ENCODE data around the gene NEMP1. TPM values are rescaled to one million over a fixed set of nuclear protein-coding genes. Genes with fewer than 3 reads are reported as not detected.

NEMP1 gene
- total and polyA plus RNA-seq, 2 of the 13 experiments (the other 11 are each of a cell fraction or from before 2014, with no cell fraction given): 11.4 to 12.9 TPM

DNA sequence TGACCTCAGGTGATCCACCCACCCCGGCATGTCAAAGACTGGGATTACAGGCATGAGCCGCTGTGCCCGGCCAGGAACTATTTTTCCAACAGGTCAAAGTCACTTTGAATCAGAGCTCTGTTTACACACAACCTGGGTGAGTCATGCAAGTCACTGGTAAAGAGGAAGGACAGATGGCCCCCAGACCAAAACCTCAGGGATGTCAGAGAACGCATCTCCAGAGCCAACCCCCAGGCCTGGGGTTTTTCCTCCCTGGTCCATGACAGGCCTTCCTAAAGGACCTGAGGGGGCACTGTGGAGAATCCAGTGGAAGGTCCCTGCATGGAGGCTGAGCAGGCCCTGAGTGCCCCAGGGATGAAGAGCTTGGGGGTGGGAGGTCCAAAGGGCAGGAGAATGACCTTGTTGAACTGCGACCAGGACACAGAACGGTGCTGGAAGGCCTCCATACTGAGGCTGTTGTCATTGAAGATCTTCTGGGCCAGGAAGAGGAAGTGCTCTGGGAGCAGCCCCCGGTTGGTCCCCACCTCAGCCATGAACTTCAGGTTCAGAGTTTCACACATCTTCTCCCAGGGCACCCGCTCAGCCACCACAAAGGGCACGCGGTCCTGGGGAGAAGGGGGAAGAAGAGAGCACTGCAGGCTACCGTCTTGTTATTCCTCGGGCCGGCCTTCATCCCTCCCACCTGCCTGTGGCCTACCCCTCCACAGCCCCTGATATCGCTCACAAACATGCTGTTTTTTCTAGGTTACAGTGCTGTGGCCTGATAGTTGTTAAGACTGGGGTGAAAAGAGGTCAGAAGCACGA lies 23.5 kb upstream of the NEMP1 start (continued):
- TF ChIP-seq, protein P1, sequence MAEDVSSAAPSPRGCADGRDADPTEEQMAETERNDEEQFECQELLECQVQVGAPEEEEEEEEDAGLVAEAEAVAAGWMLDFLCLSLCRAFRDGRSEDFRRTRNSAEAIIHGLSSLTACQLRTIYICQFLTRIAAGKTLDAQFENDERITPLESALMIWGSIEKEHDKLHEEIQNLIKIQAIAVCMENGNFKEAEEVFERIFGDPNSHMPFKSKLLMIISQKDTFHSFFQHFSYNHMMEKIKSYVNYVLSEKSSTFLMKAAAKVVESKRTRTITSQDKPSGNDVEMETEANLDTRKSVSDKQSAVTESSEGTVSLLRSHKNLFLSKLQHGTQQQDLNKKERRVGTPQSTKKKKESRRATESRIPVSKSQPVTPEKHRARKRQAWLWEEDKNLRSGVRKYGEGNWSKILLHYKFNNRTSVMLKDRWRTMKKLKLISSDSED (CRISPR knock-in tag; IDR thresholded peaks at IDR 0.05): no peak
- TF ChIP-seq, protein P2, sequence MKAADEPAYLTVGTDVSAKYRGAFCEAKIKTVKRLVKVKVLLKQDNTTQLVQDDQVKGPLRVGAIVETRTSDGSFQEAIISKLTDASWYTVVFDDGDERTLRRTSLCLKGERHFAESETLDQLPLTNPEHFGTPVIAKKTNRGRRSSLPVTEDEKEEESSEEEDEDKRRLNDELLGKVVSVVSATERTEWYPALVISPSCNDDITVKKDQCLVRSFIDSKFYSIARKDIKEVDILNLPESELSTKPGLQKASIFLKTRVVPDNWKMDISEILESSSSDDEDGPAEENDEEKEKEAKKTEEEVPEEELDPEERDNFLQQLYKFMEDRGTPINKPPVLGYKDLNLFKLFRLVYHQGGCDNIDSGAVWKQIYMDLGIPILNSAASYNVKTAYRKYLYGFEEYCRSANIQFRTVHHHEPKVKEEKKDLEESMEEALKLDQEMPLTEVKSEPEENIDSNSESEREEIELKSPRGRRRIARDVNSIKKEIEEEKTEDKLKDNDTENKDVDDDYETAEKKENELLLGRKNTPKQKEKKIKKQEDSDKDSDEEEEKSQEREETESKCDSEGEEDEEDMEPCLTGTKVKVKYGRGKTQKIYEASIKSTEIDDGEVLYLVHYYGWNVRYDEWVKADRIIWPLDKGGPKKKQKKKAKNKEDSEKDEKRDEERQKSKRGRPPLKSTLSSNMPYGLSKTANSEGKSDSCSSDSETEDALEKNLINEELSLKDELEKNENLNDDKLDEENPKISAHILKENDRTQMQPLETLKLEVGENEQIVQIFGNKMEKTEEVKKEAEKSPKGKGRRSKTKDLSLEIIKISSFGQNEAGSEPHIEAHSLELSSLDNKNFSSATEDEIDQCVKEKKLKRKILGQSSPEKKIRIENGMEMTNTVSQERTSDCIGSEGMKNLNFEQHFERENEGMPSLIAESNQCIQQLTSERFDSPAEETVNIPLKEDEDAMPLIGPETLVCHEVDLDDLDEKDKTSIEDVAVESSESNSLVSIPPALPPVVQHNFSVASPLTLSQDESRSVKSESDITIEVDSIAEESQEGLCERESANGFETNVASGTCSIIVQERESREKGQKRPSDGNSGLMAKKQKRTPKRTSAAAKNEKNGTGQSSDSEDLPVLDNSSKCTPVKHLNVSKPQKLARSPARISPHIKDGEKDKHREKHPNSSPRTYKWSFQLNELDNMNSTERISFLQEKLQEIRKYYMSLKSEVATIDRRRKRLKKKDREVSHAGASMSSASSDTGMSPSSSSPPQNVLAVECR (CRISPR knock-in tag; IDR thresholded peaks at IDR 0.05; ENCODE audit: borderline replicate concordance): peak; percentile 85; the same call in 1 of the 2 replicates
- no peak; the same call in 1 of the 2 replicates for TF ChIP-seq ZNF598 (CRISPR knock-in tag; IDR thresholded peaks at IDR 0.05; ENCODE audit: borderline replicate concordance)
- TF ChIP-seq, protein P3, sequence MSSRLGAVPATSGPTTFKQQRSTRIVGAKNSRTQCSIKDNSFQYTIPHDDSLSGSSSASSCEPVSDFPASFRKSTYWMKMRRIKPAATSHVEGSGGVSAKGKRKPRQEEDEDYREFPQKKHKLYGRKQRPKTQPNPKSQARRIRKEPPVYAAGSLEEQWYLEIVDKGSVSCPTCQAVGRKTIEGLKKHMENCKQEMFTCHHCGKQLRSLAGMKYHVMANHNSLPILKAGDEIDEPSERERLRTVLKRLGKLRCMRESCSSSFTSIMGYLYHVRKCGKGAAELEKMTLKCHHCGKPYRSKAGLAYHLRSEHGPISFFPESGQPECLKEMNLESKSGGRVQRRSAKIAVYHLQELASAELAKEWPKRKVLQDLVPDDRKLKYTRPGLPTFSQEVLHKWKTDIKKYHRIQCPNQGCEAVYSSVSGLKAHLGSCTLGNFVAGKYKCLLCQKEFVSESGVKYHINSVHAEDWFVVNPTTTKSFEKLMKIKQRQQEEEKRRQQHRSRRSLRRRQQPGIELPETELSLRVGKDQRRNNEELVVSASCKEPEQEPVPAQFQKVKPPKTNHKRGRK (CRISPR knock-in tag; IDR thresholded peaks at IDR 0.05): no peak
- TF ChIP-seq, protein P4, sequence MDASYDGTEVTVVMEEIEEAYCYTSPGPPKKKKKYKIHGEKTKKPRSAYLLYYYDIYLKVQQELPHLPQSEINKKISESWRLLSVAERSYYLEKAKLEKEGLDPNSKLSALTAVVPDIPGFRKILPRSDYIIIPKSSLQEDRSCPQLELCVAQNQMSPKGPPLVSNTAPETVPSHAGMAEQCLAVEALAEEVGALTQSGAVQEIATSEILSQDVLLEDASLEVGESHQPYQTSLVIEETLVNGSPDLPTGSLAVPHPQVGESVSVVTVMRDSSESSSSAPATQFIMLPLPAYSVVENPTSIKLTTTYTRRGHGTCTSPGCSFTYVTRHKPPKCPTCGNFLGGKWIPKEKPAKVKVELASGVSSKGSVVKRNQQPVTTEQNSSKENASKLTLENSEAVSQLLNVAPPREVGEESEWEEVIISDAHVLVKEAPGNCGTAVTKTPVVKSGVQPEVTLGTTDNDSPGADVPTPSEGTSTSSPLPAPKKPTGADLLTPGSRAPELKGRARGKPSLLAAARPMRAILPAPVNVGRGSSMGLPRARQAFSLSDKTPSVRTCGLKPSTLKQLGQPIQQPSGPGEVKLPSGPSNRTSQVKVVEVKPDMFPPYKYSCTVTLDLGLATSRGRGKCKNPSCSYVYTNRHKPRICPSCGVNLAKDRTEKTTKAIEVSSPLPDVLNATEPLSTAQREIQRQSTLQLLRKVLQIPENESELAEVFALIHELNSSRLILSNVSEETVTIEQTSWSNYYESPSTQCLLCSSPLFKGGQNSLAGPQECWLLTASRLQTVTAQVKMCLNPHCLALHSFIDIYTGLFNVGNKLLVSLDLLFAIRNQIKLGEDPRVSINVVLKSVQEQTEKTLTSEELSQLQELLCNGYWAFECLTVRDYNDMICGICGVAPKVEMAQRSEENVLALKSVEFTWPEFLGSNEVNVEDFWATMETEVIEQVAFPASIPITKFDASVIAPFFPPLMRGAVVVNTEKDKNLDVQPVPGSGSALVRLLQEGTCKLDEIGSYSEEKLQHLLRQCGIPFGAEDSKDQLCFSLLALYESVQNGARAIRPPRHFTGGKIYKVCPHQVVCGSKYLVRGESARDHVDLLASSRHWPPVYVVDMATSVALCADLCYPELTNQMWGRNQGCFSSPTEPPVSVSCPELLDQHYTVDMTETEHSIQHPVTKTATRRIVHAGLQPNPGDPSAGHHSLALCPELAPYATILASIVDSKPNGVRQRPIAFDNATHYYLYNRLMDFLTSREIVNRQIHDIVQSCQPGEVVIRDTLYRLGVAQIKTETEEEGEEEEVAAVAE (CRISPR knock-in tag; IDR thresholded peaks at IDR 0.05; ENCODE audit: borderline replicate concordance): no peak
- TF ChIP-seq, protein P5, sequence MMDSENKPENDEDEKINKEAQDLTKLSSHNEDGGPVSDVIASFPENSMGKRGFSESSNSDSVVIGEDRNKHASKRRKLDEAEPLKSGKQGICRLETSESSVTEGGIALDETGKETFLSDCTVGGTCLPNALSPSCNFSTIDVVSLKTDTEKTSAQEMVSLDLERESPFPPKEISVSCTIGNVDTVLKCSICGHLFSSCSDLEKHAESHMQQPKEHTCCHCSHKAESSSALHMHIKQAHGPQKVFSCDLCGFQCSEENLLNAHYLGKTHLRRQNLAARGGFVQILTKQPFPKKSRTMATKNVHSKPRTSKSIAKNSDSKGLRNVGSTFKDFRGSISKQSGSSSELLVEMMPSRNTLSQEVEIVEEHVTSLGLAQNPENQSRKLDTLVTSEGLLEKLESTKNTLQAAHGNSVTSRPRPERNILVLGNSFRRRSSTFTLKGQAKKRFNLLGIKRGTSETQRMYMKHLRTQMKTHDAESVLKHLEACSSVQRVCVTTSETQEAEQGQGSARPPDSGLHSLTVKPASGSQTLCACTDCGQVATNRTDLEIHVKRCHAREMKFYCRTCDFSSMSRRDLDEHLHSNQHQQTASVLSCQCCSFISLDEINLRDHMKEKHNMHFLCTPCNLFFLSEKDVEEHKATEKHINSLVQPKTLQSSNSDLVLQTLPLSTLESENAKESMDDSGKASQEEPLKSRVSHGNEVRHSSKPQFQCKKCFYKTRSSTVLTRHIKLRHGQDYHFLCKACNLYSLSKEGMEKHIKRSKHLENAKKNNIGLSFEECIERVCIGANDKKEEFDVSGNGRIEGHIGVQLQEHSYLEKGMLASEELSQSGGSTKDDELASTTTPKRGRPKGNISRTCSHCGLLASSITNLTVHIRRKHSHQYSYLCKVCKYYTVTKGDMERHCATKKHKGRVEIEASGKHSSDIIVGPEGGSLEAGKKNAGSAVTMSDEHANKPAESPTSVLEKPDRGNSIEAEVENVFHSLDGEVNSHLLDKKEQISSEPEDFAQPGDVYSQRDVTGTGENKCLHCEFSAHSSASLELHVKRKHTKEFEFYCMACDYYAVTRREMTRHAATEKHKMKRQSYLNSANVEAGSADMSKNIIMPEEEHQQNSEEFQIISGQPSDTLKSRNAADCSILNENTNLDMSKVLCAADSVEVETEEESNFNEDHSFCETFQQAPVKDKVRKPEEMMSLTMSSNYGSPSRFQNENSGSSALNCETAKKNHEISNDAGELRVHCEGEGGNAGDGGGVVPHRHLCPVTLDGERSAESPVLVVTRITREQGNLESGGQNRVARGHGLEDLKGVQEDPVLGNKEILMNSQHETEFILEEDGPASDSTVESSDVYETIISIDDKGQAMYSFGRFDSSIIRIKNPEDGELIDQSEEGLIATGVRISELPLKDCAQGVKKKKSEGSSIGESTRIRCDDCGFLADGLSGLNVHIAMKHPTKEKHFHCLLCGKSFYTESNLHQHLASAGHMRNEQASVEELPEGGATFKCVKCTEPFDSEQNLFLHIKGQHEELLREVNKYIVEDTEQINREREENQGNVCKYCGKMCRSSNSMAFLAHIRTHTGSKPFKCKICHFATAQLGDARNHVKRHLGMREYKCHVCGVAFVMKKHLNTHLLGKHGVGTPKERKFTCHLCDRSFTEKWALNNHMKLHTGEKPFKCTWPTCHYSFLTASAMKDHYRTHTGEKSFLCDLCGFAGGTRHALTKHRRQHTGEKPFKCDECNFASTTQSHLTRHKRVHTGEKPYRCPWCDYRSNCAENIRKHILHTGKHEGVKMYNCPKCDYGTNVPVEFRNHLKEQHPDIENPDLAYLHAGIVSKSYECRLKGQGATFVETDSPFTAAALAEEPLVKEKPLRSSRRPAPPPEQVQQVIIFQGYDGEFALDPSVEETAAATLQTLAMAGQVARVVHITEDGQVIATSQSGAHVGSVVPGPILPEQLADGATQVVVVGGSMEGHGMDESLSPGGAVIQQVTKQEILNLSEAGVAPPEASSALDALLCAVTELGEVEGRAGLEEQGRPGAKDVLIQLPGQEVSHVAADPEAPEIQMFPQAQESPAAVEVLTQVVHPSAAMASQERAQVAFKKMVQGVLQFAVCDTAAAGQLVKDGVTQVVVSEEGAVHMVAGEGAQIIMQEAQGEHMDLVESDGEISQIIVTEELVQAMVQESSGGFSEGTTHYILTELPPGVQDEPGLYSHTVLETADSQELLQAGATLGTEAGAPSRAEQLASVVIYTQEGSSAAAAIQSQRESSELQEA (CRISPR knock-in tag; IDR thresholded peaks at IDR 0.05; ENCODE audit: not compliant biosample characterization): no peak

All from HepG2 (cell line).